Panc1 (cell line): ENCODE results near the gene PRR36. TPM values are rescaled to one million over a fixed set of nuclear protein-coding genes. Genes with fewer than 3 reads are reported as not detected.

ENCODE experiments used
- ATAC-seq: fragments of 200-7000 bp; cut with Tn5 transposase; 2 replicates; pipeline ENCODE4 v1.9.1; 2020; ENCODE audit warnings: mild to moderate bottlenecking, moderate library complexity
- BruUV-seq: library from RNA; stranded (reverse); fragments of 400-500 nt; replicated peaks from 2 replicates; lab custom pipeline; 2021; lab: Mats Ljungman, UMichigan
- CTCF ChIA-PET: fragments of 300-600 bp; sonication (Branson Sonifier 250); formaldehyde crosslinking; loops from one replicate; lab custom pipeline; 2022; ENCODE audit warnings: antibody characterized with exemption; lab: Charles Lee
- POLR2A ChIA-PET: fragments of 300-600 bp; sonication (Branson Sonifier 250); formaldehyde crosslinking; loops from one replicate; lab custom pipeline; 2022; ENCODE audit warnings: antibody characterized with exemption; lab: Charles Lee
- DNase-seq: peaks from one replicate; pipeline ENCODE4 v3.0.0-alpha.2; 2010; ENCODE audit warnings: low read depth, low spot score
- H3K27ac ChIP-seq: 2 replicates; pipeline ENCODE4 v1.5.1; 2011; ENCODE audit warnings: mild to moderate bottlenecking, low read length, inconsistent platforms
- H3K27me3 ChIP-seq: fragments of 200-500 bp; sonication (Bioruptor generic); 2 replicates; pipeline ENCODE4 v1.6.0; 2014; ENCODE audit warnings: low read length, inconsistent platforms; ENCODE audit not compliant: control insufficient read depth, insufficient read depth
- H3K36me3 ChIP-seq: fragments of 200-500 bp; sonication (Bioruptor generic); 2 replicates; pipeline ENCODE4 v1.5.1; 2014; ENCODE audit warnings: inconsistent platforms, mild to moderate bottlenecking, low read length, moderate library complexity; ENCODE audit not compliant: control insufficient read depth, insufficient read depth
- H3K4me1 ChIP-seq: 2 replicates; pipeline ENCODE4 v1.5.1; 2011; ENCODE audit warnings: inconsistent platforms, mild to moderate bottlenecking, low read length, moderate library complexity; ENCODE audit not compliant: control insufficient read depth, insufficient read depth
- H3K4me3 ChIP-seq, 2 experiments: 2 replicates each; pipeline ENCODE4 v1.5.1; 2011 to 2012; ENCODE audit warnings: low read depth in 2 of 2, low read length in 2 of 2, mild to moderate bottlenecking in 2 of 2, inconsistent platforms in 1 of 2, moderate library complexity in 1 of 2
- H3K9me3 ChIP-seq: fragments of 200-500 bp; sonication (Bioruptor generic); 2 replicates; pipeline ENCODE4 v1.5.1; 2014; ENCODE audit warnings: low read depth, mild to moderate bottlenecking, inconsistent platforms, low read length, moderate library complexity; ENCODE audit not compliant: control insufficient read depth, insufficient read depth
- CTCF ChIP-seq: fragments of 450-650 bp; IDR thresholded peaks from 2 replicates; pipeline ENCODE4 v1.5.1; 2017; ENCODE audit warnings: mild to moderate bottlenecking
- POLR2AphosphoS5 ChIP-seq: IDR thresholded peaks from 2 replicates; pipeline ENCODE4 v1.6.1; 2012; ENCODE audit warnings: mild to moderate bottlenecking, low read depth, low read length, moderate library complexity
- REST ChIP-seq, 2 experiments: IDR thresholded peaks; 2 replicates each; pipeline ENCODE4 v1.6.1; 2011 to 2012; ENCODE audit warnings: low read depth in 2 of 2, control low read depth in 1 of 2, low read length in 1 of 2, mild to moderate bottlenecking in 1 of 2, moderate library complexity in 1 of 2; ENCODE audit not compliant: insufficient read depth in 1 of 2
- SIN3A ChIP-seq: IDR thresholded peaks from 2 replicates; pipeline ENCODE4 v1.6.1; 2012; ENCODE audit warnings: low read depth, mild to moderate bottlenecking, low read length, moderate library complexity, borderline replicate concordance; ENCODE audit not compliant: insufficient read depth
- TCF7L2 ChIP-seq: IDR thresholded peaks from 2 replicates; pipeline ENCODE4 v1.6.1; 2011; ENCODE audit warnings: mild to moderate bottlenecking, low read depth, low read length, inconsistent platforms
- in situ Hi-C: cut with HindIII; loops from 2 replicates; pipeline ENCODE4 v1.10.0; 2016; ENCODE audit warnings: low sequenced_read_pairs, low pct_unique_long_range_greater_than_20kb
- intact Hi-C: fragments of 100-400 bp; cut with micrococcal nuclease; formaldehyde crosslinking; loops from one replicate; pipeline ENCODE4 v1.10.0; 2022; ENCODE audit not compliant: unreplicated experiment
- total RNA-seq: library from RNA; stranded (reverse); gene quantifications from one replicate; pipeline ENCODE4 v1.2.1, GENCODE V29; 2021; ENCODE audit not compliant: unreplicated experiment

PRR36 gene
- total RNA-seq, 1 experiment from 2014 or later, result 3.7 TPM

- TF ChIP-seq REST (IDR thresholded peaks at IDR 0.05; ENCODE audit: insufficient read depth in 1 of 2, low read depth in 2 of 2, low read length in 1 of 2), result no peak
- no peak for TF ChIP-seq POLR2AphosphoS5
- peak; percentile 90 for TF ChIP-seq CTCF
- TF ChIP-seq SIN3A, result 0 out of 2 replicates have a peak, but pooled peaks have one; percentile 35
- intact Hi-C loops, result no loop called here
- in situ Hi-C loops, result no loop called here
- Histone ChIP-seq H3K9me3 (no peaks in the 10 kb centered on the region), H3K27ac (no peak overlapping the region), H3K4me3 (peak overlapping the region; percentile 42 to 62), H3K27me3 (no peaks in the 10 kb centered on the region), H3K36me3 (no peaks in the 10 kb centered on the region), H3K4me1 (no peaks in the 10 kb centered on the region)
- ATAC-seq (peak; percentile 78), DNase-seq (no peak)
- POLR2A ChIA-PET, result interaction anchor here (0.6 to 1.8 kb wide), 2 partner anchors 33 to 314 kb away, joined by 3 to 9 read pairs; no protein-coding TSS in a partner anchor
- BruUV-seq, result no TSS peak
- CTCF ChIA-PET, result interaction anchor here (0.6 to 1.1 kb wide), 7 partner anchors 10 to 286 kb away, joined by 3 to 6 read pairs (median 5); no protein-coding TSS in a partner anchor
Observed at GRCh38 chr19:7868671-7869452, 5.3 kb downstream of the PRR36 start.

- Histone ChIP-seq H3K4me1 (no peaks in the 10 kb centered on the region), H3K9me3 (no peaks in the 10 kb centered on the region), H3K4me3 (peak overlapping the region; percentile 42 to 62; a peak in 3 of 4 replicates), H3K36me3 (no peaks in the 10 kb centered on the region), H3K27ac (no peak overlapping the region), H3K27me3 (no peaks in the 10 kb centered on the region)
- BruUV-seq, result no TSS peak
- ChIA-PET CTCF (interaction anchor here (0.6 to 1.1 kb wide), 2 partner anchors 14 to 287 kb away, joined by 4 to 5 read pairs; no protein-coding TSS in a partner anchor), POLR2A (interaction anchor here (1.8 kb wide), 1 partner anchor 34 kb away, joined by 9 read pairs; no protein-coding TSS in a partner anchor)
- in situ Hi-C loops (no loop called here), intact Hi-C loops (no loop called here)
- DNase-seq (no peak), ATAC-seq (no peak)
- TF ChIP-seq CTCF (no peak), REST (IDR thresholded peaks at IDR 0.05; ENCODE audit: insufficient read depth in 1 of 2, low read depth in 2 of 2, low read length in 1 of 2) (no peak), POLR2AphosphoS5 (no peak), TCF7L2 (no peak), SIN3A (no peak)
Observed at GRCh38 chr19:7868326-7868670, 5.9 kb downstream of the PRR36 start.
